Activated T-cell treated with anti-CD3 and anti-CD28 coated beads for 48 hours (primary cell): Measurements from ENCODE around the gene ZNF710.

Experiments
- DNase-seq: peaks from one replicate; pipeline ENCODE4 v3.0.0-alpha.2; 2020; ENCODE audit warnings: low read depth

Gene ZNF710

GRCh38 chr15:89993349-89993748, 7.8 kb upstream of the ZNF710 start:
- no peak for DNase-seq

DNA sequence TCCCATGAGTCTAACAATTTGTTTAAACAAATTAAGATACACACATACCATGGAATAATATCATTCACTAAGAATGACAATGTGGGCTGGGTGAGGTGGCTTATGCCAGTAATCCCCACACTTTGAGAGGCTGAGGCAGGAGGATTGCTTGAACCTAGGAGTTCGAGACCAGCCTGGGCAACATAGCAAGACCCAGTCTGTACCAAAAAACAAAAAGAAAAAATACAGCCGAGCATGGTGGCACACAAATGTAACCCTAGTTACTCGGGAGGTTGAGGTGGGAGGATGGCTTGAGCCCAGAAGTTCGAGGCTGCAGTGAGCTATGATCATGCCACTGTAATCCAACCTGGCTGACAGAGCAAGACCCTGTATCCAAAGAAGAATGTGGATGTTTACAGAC, 4.0 kb upstream of the ZNF710 start:
- DNase-seq, result no peak

DNA sequence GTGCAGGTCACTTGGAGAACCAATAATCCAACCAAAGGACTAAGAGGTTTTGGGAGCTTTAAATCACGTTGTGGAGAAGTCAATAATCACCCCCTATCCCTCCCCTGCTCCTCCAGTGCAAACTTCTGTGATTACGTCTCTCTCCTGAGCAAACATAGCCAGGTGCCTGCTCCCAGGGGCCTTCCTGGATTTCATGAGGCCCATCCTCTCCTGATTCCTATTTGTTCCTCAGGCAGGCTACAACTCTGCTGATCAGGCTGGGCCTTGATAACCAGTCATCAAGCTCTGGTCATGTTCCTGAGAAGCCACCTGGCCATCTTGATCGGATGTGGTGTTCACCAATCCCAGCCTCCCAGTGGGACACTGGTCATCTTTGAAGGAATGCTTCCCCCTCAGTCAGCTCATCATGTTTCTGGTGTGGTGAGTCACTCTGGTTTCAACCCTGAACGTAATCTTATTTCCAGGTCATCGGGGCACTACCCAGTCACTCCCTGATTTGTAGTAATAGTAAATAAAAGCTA, 2.9 kb upstream of the ZNF710 start:
- no peak for DNase-seq

GRCh38 chr15:89998923-89999675, 2.0 kb upstream of the ZNF710 start:
- no peak for DNase-seq

GRCh38 chr15:89999676-90000185, 1.4 kb upstream of the ZNF710 start:
- no peak for DNase-seq

- DNase-seq, result no peak
These were observed 730 bp upstream of the ZNF710 start for GRCh38 chr15:90000186-90001001.

GRCh38 chr15:90001683-90002427, 731 bp downstream of the ZNF710 start:
- peak; percentile 54 for DNase-seq

GRCh38 chr15:90002428-90002844, 1.3 kb downstream of the ZNF710 start:
- peak; percentile 35 for DNase-seq

DNA sequence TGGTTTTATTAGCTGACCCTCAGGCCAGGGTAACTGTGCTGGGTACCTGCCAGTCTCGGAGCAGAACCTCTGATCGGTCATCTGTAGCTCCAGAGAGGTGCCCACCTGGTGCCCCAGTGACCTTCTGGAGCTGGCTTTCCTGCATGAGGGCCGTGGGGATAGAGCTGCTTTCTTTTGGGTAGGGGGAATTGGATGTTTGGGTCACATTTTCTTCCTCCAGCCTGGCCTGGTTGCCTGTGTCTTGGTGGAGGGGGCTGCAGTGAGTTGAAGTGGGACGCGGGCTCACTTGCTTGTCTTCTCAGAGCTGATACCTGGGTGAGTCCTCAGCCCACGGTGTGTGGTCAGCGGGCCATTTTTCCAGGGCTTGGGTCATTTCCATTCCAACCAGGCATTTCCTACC, 2.6 kb downstream of the ZNF710 start:
- DNase-seq, result no peak

- no peak for DNase-seq
These were observed 3.1 kb downstream of the ZNF710 start for GRCh38 chr15:90004252-90004651.

DNA sequence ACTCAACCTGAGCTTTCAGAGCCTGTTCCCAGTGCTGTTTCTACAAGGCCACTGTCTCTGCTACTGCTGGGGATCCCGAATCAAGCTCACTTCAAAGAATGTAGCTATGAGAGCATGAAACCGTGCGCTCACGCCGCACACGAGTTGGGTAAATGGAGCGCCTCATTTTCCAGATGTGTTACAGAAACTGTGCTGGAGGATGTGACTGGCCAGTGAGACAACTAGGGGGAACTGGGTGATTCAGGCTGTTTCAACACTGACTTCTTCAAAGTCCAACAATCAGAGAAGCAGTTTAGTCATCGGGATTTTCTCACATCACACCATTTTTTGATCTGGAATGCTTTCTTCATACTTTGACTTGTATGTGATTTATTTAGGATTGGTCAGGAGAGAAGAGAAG, 3.5 kb downstream of the ZNF710 start:
- DNase-seq, result peak; percentile 47

- DNase-seq, result no peak
These were observed 5.3 kb downstream of the ZNF710 start for GRCh38 chr15:90006217-90007075.

- no peak for DNase-seq
These were observed 5.9 kb downstream of the ZNF710 start for GRCh38 chr15:90007076-90007460.

DNA sequence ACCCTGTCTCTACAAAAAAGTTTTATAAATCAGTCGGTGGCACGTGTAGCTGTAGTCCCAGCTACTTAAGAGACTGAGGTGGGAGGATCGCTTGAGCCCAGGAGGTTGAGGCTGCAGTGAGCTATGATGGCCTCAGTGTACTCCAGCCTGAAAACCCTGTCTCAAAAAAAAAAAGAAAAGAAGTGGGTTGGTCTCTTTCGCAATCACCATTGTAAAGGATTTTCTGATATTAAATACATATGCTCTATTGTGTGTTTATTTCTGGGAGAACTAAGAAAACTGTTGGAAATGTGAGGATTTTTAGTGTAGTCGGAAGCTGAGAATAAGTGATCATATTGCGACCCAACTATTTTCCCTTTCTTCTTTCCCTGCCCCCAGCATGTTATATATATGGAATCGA, 7.5 kb downstream of the ZNF710 start:
- no peak for DNase-seq

DNA sequence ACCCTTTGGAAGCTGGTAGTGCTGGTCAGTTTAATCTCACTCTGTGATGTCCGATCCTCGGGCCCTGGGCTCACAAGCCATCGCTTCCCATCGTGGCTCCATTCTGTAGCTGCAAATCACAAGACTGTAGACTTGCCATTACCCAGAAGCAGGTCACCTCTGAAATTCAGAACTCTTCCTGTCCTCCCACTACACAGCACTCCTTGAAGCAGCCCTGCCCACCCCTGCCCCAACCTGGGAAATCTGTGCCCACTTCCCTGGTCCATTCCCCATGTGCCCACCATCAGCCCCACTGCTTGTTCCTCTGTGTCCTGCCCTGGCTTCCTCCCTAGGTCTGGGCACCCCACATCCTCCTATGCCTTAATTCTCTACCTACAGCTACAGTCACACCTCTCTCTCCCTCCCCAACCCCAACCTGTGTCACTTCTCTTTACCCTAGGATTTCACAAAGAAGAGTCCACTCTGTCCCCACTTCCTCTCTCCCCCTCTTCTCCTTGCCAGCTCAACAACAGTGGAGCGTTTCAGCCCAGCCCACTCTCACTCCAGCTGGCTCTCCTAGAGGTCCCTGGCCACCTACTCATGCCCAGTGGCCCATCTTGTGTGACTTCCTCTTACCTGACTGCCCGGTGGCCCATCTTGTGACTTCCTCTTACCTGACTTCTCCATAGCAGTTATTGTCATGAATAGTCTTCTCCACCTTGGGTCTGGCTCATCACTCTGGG, 8.3 kb downstream of the ZNF710 start:
- DNase-seq, result no peak

GRCh38 chr15:90011705-90012104, 10.6 kb downstream of the ZNF710 start:
- no peak for DNase-seq

GRCh38 chr15:90013503-90013937, 12.4 kb downstream of the ZNF710 start:
- no peak for DNase-seq

DNA sequence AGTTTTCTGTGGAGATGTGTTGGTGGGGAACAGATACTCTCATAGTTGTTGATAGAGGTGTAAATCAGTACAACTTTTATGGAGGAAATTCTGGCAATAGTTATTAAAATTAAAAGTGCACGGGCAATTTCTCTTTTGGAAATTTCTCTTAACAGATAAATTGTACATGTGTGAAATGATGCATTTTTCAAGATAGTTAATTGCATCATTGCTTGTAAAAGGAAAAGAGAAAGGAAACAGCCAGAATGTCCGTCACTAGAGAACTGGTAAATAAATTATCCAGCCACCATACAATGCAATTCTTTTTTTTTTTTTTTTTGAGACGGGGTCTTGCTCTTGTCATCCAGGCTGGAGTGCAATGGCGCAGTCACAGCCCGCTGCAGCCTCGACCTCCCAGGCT, 14.2 kb downstream of the ZNF710 start:
- no peak for DNase-seq

DNA sequence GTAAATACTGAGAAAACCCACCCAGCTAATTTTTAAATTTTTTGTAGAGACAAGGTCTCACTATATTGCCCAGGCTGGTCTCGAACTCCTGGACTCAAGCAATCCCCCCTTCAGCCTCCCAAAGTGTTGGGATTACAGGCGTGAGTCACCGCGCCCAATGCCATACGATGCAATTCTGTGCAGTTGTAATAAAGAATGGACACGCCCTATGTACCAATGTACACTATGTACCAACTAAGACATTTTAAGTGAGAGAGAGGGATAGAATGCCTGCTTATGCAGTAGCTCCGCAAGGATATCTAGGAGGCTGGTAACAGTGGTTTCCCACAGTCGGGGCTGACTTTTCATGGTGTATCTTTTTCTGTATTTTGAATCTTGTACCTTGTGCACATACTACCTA, 14.6 kb downstream of the ZNF710 start:
- DNase-seq, result no peak

DNA sequence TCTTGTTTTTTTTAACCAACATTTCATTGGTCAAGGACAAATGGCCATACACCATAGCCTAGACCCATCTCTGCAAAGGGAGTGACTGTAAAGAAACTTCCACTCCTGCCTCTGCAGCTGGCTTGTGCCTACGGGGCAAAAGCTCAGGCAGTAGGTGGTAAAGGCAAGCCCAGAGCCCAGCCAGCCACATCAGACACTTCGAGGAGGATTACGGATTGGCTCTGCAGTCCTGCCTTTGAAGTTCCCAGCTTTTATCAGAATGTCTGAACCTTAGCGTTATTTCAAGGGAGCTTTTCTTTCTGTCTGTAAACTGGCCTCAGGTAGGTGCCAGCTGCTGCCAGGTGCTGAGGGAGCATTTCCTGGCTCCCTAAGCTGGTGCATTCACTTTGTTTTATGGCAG, 15.6 kb downstream of the ZNF710 start:
- DNase-seq, result no peak
